Astrocyte (in vitro differentiated cells and primary cell): Measurements from ENCODE around the gene TMTC1. TPM values are rescaled to one million over a fixed set of nuclear protein-coding genes. Genes with fewer than 3 reads are reported as not detected.
A peak's percentile ranks its signal among the peaks of the same experiment; 100 is the strongest.

Experiments used
- DNase-seq: peaks from one replicate; pipeline ENCODE4 v3.0.0-alpha.2; 2010; ENCODE audit warnings: low read depth
- FAIRE-seq: peaks from 2 replicates; lab custom pipeline; 2011; peaks lifted over from hg19 to GRCh38; lab: Jason Lieb, UNC
- H2AFZ ChIP-seq: 2 replicates; pipeline ENCODE4 v1.6.0; 2012; ENCODE audit warnings: low read depth, low read length, inconsistent platforms
- H3K27ac ChIP-seq: 2 replicates; pipeline ENCODE4 v1.5.1; 2011; ENCODE audit warnings: low read depth, low read length, inconsistent platforms
- H3K27me3 ChIP-seq: 2 replicates; pipeline ENCODE4 v1.6.0; 2011; ENCODE audit warnings: low read length, inconsistent platforms; ENCODE audit not compliant: insufficient read depth
- H3K36me3 ChIP-seq: 2 replicates; pipeline ENCODE4 v1.5.1; 2011; ENCODE audit warnings: low read length, inconsistent platforms; ENCODE audit not compliant: insufficient read depth
- H3K4me1 ChIP-seq: 2 replicates; pipeline ENCODE4 v1.5.1; 2011; ENCODE audit warnings: low read length, inconsistent platforms; ENCODE audit not compliant: insufficient read depth
- H3K4me2 ChIP-seq: 2 replicates; pipeline ENCODE4 v1.6.0; 2012; ENCODE audit warnings: low read length, inconsistent platforms
- H3K4me3 ChIP-seq: 2 replicates; pipeline ENCODE4 v1.5.1; 2011; ENCODE audit warnings: low read depth, mild to moderate bottlenecking, low read length, inconsistent platforms; ENCODE audit not compliant: insufficient read depth
- H3K79me2 ChIP-seq: 2 replicates; pipeline ENCODE4 v1.6.0; 2012; ENCODE audit warnings: mild to moderate bottlenecking, low read length, inconsistent platforms; ENCODE audit not compliant: insufficient read depth
- H3K9ac ChIP-seq: 2 replicates; pipeline ENCODE4 v1.6.0; 2012; ENCODE audit warnings: mild to moderate bottlenecking, low read length, inconsistent platforms
- H3K9me3 ChIP-seq: 2 replicates; pipeline ENCODE4 v1.5.1; 2012; ENCODE audit warnings: low read depth, mild to moderate bottlenecking, low read length, inconsistent platforms; ENCODE audit not compliant: insufficient read depth
- H4K20me1 ChIP-seq: 2 replicates; pipeline ENCODE4 v1.6.0; 2012; ENCODE audit warnings: low read length, inconsistent platforms; ENCODE audit not compliant: insufficient read depth
- H3K27ac Mint-ChIP-seq: one replicate; pipeline ENCODE4 v1.8.0; 2021; ENCODE audit warnings: mild to moderate bottlenecking, mixed read lengths; ENCODE audit not compliant: unreplicated experiment
- H3K27me3 Mint-ChIP-seq: one replicate; pipeline ENCODE4 v1.8.0; 2021; ENCODE audit warnings: low read depth, mixed read lengths; ENCODE audit not compliant: unreplicated experiment
- H3K36me3 Mint-ChIP-seq: one replicate; pipeline ENCODE4 v1.8.0; 2021; ENCODE audit warnings: low read depth, mixed read lengths; ENCODE audit not compliant: unreplicated experiment
- H3K4me1 Mint-ChIP-seq: one replicate; pipeline ENCODE4 v1.8.0; 2021; ENCODE audit warnings: low read depth, mixed read lengths; ENCODE audit not compliant: unreplicated experiment
- H3K4me3 Mint-ChIP-seq: one replicate; pipeline ENCODE4 v1.8.0; 2021; ENCODE audit warnings: mild to moderate bottlenecking, moderate library complexity, mixed read lengths; ENCODE audit not compliant: unreplicated experiment
- H3K9me3 Mint-ChIP-seq: one replicate; pipeline ENCODE4 v1.8.0; 2021; ENCODE audit warnings: mild to moderate bottlenecking, mixed read lengths; ENCODE audit not compliant: unreplicated experiment
- CTCF ChIP-seq: IDR thresholded peaks from 2 replicates; pipeline ENCODE4 v1.5.1; 2011; ENCODE audit warnings: low read depth, mild to moderate bottlenecking, inconsistent platforms, low read length, moderate library complexity; ENCODE audit not compliant: insufficient read depth
- EZH2 ChIP-seq: IDR thresholded peaks from 2 replicates; pipeline ENCODE4 v1.6.1; 2012; ENCODE audit warnings: mild to moderate bottlenecking, low read length, inconsistent platforms; ENCODE audit not compliant: insufficient read depth
- total RNA-seq: library from RNA; stranded (reverse); gene quantifications from 2 replicates; pipeline ENCODE4 v1.2.1, GENCODE V29; 2021

The TMTC1 gene
- total RNA-seq, 1 donor from 2014 or later, result 4.7 TPM

DNA sequence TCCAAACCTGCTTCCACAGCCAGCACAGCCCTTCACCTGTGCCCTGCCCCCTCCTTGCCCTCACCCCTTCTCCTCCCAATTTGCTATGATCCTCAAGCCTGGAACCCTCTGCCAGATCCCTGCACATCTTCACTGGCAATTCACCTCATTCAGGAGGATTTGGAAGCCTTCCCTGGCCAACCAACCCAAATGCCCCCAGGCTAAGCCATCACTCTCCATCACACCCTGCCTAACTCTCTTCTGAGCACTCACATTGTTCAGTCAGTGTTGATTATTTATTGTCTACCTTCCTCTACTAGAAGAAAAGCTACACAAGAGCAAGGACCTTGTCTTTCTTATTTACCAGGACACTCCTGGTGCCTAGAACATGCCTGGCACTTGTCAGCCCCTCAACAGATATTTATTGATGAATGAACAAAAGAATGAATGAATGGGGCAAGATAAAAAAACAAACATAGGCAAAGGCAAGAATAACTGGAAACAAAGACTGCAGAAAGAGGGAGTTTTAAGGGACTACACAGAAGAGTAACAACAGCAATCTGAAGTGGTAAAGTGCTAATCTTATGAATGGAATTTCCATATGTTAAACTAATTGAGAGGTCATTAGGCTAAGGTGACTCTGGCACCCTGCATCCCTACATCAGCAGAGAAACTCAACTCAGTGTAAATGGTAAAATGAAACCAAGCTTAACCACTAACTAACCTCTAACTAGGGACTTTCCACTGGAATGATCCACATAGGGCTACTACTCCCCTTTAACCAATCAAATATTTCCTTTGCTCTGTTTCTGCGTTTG lies 33.4 kb downstream of the TMTC1 start:
- H3K79me2 ChIP-seq, result no peaks in the 10 kb centered on the region
- H3K36me3 ChIP-seq, result no peaks in the 10 kb centered on the region
- H3K36me3 Mint-ChIP-seq, result no peaks in the 10 kb centered on the region
- H3K9ac ChIP-seq, result no peak overlapping the region
- H3K4me3 ChIP-seq, result no peak overlapping the region
- H3K27ac ChIP-seq, result no peak overlapping the region
- no peak overlapping the region for H3K4me3 Mint-ChIP-seq
- H2AFZ ChIP-seq, result no peak overlapping the region
- H3K9me3 Mint-ChIP-seq, result peaks cover 2% of the 10 kb centered on the region
- H3K27ac Mint-ChIP-seq, result no peak overlapping the region
- H3K4me2 ChIP-seq, result no peak overlapping the region
- no peaks in the 10 kb centered on the region for H3K27me3 ChIP-seq
- DNase-seq (no peak), FAIRE-seq (no peak)
- H4K20me1 ChIP-seq, result no peaks in the 10 kb centered on the region
- H3K4me1 Mint-ChIP-seq, result peaks cover 7% of the 10 kb centered on the region
- no peak for TF ChIP-seq CTCF
- no peak for TF ChIP-seq EZH2
- no peaks in the 10 kb centered on the region for H3K9me3 ChIP-seq
- H3K4me1 ChIP-seq, result no peaks in the 10 kb centered on the region
- no peaks in the 10 kb centered on the region for H3K27me3 Mint-ChIP-seq

- no peak overlapping the region for H2AFZ ChIP-seq
- peaks cover 26% of the 10 kb centered on the region for H3K4me1 Mint-ChIP-seq
- no peak for FAIRE-seq
Observed at GRCh38 chr12:29744365-29744764, 39.4 kb downstream of the TMTC1 start.

More at GRCh38 chr12:29744365-29744764, 39.4 kb downstream of the TMTC1 start:
- Histone ChIP-seq H3K9ac (no peak overlapping the region), H3K27me3 (no peaks in the 10 kb centered on the region), H3K36me3 (no peaks in the 10 kb centered on the region), H3K79me2 (no peaks in the 10 kb centered on the region), H3K4me3 (no peak overlapping the region), H4K20me1 (no peaks in the 10 kb centered on the region), H3K4me2 (no peak overlapping the region), H3K4me1 (peaks cover 13% of the 10 kb centered on the region), H3K9me3 (no peaks in the 10 kb centered on the region), H3K27ac (no peak overlapping the region)
- no peak for TF ChIP-seq EZH2
- no peak for TF ChIP-seq CTCF
- H3K4me3 Mint-ChIP-seq, result no peak overlapping the region
- H3K27me3 Mint-ChIP-seq, result no peaks in the 10 kb centered on the region
- H3K36me3 Mint-ChIP-seq, result no peaks in the 10 kb centered on the region
- no peaks in the 10 kb centered on the region for H3K9me3 Mint-ChIP-seq
- H3K27ac Mint-ChIP-seq, result peak overlapping the region; percentile 43
- no peak for DNase-seq
